ENCODE measurements around the gene HHIPL1. TPM values are rescaled to one million over a fixed set of nuclear protein-coding genes. Genes with fewer than 3 reads are reported as not detected.

Gene HHIPL1
- total RNA-seq, 1 donor from 2014 or later, result 2.5 TPM

DNA sequence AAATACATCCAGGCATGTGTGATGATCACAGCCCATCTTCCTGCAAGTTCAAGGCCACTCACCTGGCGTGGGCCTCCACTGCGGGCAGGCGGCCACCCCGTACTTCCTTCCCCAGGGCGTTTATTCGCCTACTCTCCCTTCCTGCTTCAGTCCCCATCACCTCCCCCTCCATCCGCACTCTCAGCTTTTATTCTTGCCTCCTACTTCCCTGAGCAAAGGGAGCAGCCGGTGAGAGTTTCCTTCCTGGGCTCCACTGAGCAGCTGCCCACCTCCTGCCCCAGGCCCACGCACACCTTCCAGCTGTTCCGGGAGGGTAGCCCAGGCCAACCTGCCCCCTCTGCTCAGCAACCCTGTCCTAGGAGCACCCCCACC, 43.3 kb downstream of the HHIPL1 start:
- H3K9me3 Mint-ChIP-seq, result no peaks in the 10 kb centered on the region
- no peak for DNase-seq (ENCODE audit: low read depth, low spot score)
- no peaks in the 10 kb centered on the region for H3K36me3 Mint-ChIP-seq (ENCODE audit: low read depth)
- H3K4me1 Mint-ChIP-seq, result peaks cover 12% of the 10 kb centered on the region
- no peak overlapping the region for H3K4me3 Mint-ChIP-seq
- peaks cover 45% of the 10 kb centered on the region for H3K27me3 Mint-ChIP-seq (ENCODE audit: low read depth)
- TF ChIP-seq, protein P1, sequence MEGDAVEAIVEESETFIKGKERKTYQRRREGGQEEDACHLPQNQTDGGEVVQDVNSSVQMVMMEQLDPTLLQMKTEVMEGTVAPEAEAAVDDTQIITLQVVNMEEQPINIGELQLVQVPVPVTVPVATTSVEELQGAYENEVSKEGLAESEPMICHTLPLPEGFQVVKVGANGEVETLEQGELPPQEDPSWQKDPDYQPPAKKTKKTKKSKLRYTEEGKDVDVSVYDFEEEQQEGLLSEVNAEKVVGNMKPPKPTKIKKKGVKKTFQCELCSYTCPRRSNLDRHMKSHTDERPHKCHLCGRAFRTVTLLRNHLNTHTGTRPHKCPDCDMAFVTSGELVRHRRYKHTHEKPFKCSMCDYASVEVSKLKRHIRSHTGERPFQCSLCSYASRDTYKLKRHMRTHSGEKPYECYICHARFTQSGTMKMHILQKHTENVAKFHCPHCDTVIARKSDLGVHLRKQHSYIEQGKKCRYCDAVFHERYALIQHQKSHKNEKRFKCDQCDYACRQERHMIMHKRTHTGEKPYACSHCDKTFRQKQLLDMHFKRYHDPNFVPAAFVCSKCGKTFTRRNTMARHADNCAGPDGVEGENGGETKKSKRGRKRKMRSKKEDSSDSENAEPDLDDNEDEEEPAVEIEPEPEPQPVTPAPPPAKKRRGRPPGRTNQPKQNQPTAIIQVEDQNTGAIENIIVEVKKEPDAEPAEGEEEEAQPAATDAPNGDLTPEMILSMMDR (conservative IDR thresholded peaks at IDR 0.05), result no peak
- H3K27ac Mint-ChIP-seq (ENCODE audit: unreplicated experiment), result no peak overlapping the region

DNA sequence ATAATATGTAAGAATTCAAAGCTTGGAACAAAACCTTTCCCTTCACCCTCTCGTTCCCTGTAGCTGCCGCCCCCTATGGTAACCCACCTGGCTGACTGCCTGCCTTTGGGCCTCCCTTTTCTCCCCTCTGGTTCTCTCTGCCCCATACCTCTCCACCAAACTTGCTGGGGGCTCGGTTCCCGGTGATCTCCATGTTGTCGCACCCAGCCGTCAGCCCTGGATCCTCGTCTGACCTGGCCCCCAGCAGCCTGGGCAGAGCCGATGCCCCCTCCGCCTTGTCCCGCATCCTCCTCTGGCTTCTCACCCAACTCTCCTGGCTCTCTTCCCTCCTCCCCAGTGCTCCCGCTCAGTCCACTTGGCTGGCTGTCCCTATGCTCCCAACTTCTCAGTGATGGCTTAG, 43.7 kb downstream of the HHIPL1 start:
- Mint-ChIP-seq H3K4me1 (peaks cover 12% of the 10 kb centered on the region), H3K4me3 (no peak overlapping the region), H3K9me3 (no peaks in the 10 kb centered on the region), H3K36me3 (ENCODE audit: low read depth) (no peaks in the 10 kb centered on the region), H3K27ac (ENCODE audit: unreplicated experiment) (no peak overlapping the region), H3K27me3 (ENCODE audit: low read depth) (peaks cover 45% of the 10 kb centered on the region)
- no peak for DNase-seq (ENCODE audit: low read depth, low spot score)
- TF ChIP-seq, protein P1 (conservative IDR thresholded peaks at IDR 0.05), result no peak

DNA sequence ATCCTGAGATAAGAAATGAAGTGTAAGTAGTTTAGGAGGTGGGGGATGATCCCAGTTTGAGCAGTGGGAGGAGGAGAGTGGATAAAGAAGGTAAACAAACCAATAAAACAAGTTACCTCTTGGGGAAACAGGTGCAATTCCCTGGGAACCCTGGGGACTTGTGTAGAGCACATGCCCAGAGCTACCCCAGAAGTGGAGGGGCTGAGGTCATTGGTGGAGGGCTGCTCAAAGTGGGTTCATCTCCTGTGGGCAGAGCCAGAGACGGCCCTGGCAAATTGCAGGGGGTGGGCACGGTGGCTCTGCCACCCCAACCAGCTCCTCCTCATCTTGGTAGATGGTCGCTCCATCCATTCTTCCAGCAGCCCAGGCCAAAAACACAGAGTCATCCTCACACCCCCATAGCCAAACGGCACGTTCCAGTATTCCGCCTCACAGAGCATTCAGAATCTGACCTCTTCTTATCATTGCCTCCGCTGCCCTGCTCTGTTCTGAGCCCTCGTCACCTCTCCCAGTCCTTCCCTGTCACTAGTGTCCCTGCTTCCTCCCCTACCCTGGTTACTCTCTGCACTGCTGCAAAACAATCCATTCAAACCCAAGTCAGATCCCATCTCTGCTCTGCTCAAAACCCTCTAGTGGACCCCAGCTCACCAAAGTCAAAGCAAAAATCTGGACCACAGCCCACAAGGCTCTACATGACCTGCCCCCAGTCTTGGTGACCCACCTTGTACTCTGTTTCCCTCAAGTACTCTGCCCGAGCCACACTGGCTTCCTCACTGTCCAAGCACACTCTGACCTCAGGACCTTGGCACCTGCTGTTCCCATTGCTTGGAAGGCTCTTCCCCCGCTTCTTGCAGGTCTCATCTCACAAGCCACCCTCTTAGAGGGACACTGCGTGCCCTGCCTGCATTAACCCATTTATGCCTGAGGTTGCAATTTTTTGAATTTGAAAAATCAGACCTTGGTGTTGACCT, 44.6 kb downstream of the HHIPL1 start:
- Mint-ChIP-seq H3K9me3 (no peaks in the 10 kb centered on the region), H3K27me3 (ENCODE audit: low read depth) (peaks cover 44% of the 10 kb centered on the region), H3K27ac (ENCODE audit: unreplicated experiment) (peak overlapping the region; percentile 30), H3K4me3 (peak overlapping the region; percentile 21), H3K36me3 (ENCODE audit: low read depth) (peaks cover 3% of the 10 kb centered on the region), H3K4me1 (peaks cover 12% of the 10 kb centered on the region)
- no peak for DNase-seq (ENCODE audit: low read depth, low spot score)
- TF ChIP-seq, protein P1 (conservative IDR thresholded peaks at IDR 0.05), result no peak

DNA sequence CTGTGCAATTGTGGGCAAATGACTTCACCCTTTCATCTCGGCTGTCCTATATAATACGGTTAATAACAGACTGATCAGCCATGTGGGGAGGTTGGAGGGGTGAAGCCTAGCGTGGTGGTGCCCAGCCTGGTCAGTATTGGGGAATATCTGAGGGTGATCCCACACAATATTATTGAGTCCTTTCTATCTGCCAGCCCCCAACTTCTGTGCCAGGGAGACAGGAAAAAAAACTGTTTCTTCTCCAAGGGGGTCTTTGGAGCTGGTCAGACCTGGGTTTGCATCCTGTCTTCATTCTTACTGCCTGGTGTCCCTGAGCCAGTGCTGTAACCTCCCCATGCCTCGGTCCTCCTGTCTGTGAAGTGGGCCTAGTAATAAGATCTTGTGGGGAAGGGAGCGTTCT, 45.7 kb downstream of the HHIPL1 start:
- peaks cover 40% of the 10 kb centered on the region for H3K27me3 Mint-ChIP-seq (ENCODE audit: low read depth)
- no peak overlapping the region for H3K27ac Mint-ChIP-seq (ENCODE audit: unreplicated experiment)
- no peak overlapping the region for H3K4me3 Mint-ChIP-seq
- peaks cover 5% of the 10 kb centered on the region for H3K36me3 Mint-ChIP-seq (ENCODE audit: low read depth)
- peaks cover 5% of the 10 kb centered on the region for H3K4me1 Mint-ChIP-seq
- H3K9me3 Mint-ChIP-seq, result no peaks in the 10 kb centered on the region
- TF ChIP-seq, protein P1 (conservative IDR thresholded peaks at IDR 0.05), result no peak
- DNase-seq (ENCODE audit: low read depth, low spot score), result no peak

DNA sequence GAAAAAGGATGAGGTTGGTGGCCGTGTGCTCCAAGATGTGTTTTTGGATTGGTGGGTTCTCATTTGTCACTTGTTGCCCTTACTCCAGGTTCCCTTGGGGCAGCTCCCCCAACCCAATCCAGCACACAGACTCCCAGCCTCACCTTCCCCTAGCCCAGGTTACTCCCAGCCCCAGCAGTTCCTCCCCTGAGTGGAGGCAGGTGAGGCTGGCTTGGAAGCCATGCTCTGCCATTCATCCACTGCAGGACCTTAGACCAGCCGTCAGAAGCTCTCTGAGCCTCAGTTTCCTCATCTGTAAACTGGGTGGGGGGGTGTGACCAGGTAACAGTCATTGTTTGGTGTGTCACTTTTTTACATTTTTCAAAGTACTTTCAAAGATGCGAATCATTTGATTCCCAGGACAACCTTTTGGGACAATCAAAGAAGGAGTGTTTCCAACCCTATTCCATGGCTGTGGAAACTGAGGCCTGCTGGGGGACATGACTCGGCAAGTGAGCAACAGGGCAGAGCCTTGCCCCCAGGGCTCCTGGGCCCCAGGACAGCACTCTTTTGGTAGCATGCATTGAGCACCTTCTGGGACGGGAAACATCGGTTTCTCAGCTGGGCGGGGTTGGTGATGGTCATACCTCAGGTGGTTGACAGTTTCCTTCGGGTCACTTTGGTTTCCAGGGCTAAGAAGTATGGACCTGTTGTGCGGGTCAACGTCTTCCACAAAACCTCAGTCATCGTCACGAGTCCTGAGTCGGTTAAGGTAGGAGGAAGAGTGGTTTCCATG, 46.4 kb downstream of the HHIPL1 start:
- Mint-ChIP-seq H3K4me3 (no peak overlapping the region), H3K27ac (ENCODE audit: unreplicated experiment) (no peak overlapping the region), H3K27me3 (ENCODE audit: low read depth) (peaks cover 34% of the 10 kb centered on the region)

More for the DNA sequence above, 46.4 kb downstream of the HHIPL1 start:
- Mint-ChIP-seq H3K9me3 (no peaks in the 10 kb centered on the region), H3K36me3 (ENCODE audit: low read depth) (peaks cover 8% of the 10 kb centered on the region), H3K4me1 (no peaks in the 10 kb centered on the region)
- TF ChIP-seq, protein P1 (conservative IDR thresholded peaks at IDR 0.05), result no peak
- no peak for DNase-seq (ENCODE audit: low read depth, low spot score)
